HepG2 (cell line): ENCODE measurements around the gene IFNLR1. TPM values are rescaled to one million over a fixed set of nuclear protein-coding genes. Genes with fewer than 3 reads are reported as not detected.

ENCODE experiments used
- ATAC-seq: fragments of 200-7000 bp; cut with Tn5 transposase; 3 replicates; pipeline ENCODE4 v1.9.1; 2020; ENCODE audit warnings: mild to moderate bottlenecking, moderate library complexity
- BruUV-seq: library from RNA; stranded (reverse); fragments of 400-500 nt; replicated peaks from 2 replicates; lab custom pipeline; 2021; lab: Mats Ljungman, UMichigan
- CTCF ChIA-PET: fragments of 300-600 bp; formaldehyde crosslinking; extraction: SDS; loops from one replicate; lab custom pipeline; 2021; ENCODE audit warnings: low total read pairs, inconsistent platforms, low intra/inter-chr PET ratio; lab: Yijun Ruan, JAX
- POLR2A ChIA-PET: fragments of 350-600 bp; sonication (Branson Sonifier 250); formaldehyde crosslinking; loops from one replicate; lab custom pipeline; 2020; ENCODE audit warnings: antibody characterized with exemption, inconsistent platforms; lab: Yijun Ruan, JAX
- DNase-seq: peaks from one replicate; pipeline ENCODE4 v3.0.0-alpha.2; 2015; ENCODE audit warnings: low spot score
- FAIRE-seq: peaks from 3 replicates; lab custom pipeline; 2011; peaks lifted over from hg19 to GRCh38; lab: Jason Lieb, UNC
- H2AFZ ChIP-seq: one replicate; pipeline ENCODE4 v1.6.1; 2011; ENCODE audit warnings: low read length, inconsistent platforms
- H3K27ac ChIP-seq: fragments of 300-600 bp; 3 replicates; pipeline ENCODE4 v1.8.0; 2011; ENCODE audit warnings: mixed run types, mild to moderate bottlenecking, mixed read lengths, low read length, inconsistent platforms; ENCODE audit not compliant: insufficient read depth; ENCODE audit errors: extremely low read length
- H3K27me3 ChIP-seq, 2 experiments: fragments of 200-600 bp in 1 of 2; 2 replicates in 1 of 2; 3 replicates in 1 of 2; pipeline versions ENCODE4 v1.6.0 to v1.8.0; 2011; ENCODE audit warnings: low read length in 2 of 2, mild to moderate bottlenecking in 2 of 2, moderate library complexity in 2 of 2, inconsistent platforms in 1 of 2; ENCODE audit not compliant: insufficient read depth in 2 of 2, control insufficient read depth in 1 of 2
- H3K36me3 ChIP-seq, 2 experiments: fragments of 200-600 bp in 1 of 2; replicated peaks in 1 of 2; 2 replicates in 1 of 2; 3 replicates in 1 of 2; pipeline versions ENCODE4 v1.5.1 to v1.8.0; 2011; ENCODE audit warnings: low read length in 2 of 2, inconsistent platforms in 1 of 2; ENCODE audit not compliant: insufficient read depth in 2 of 2, control insufficient read depth in 1 of 2
- H3K4me1 ChIP-seq: 2 replicates; pipeline ENCODE4 v1.5.1; 2012; ENCODE audit warnings: low read length, inconsistent platforms; ENCODE audit not compliant: insufficient read depth
- H3K4me2 ChIP-seq: 2 replicates; pipeline ENCODE4 v1.6.0; 2011; ENCODE audit warnings: low read depth, low read length, inconsistent platforms
- H3K4me3 ChIP-seq, 3 experiments: fragments of 200-600 bp in 1 of 3; sonication (generic), shearing (Covaris generic) in 1 of 3; replicated peaks in 1 of 3; 2 replicates each; pipeline ENCODE4 v1.5.1; 2011 to 2016; ENCODE audit warnings: low read length in 3 of 3, inconsistent platforms in 2 of 3, low read depth in 2 of 3, mild to moderate bottlenecking in 2 of 3, control low read depth in 1 of 3, mixed read lengths in 1 of 3; ENCODE audit not compliant: insufficient read depth in 1 of 3
- H3K79me2 ChIP-seq: one replicate; pipeline ENCODE4 v1.6.1; 2011; ENCODE audit warnings: low read length, inconsistent platforms; ENCODE audit not compliant: insufficient read depth
- H3K9ac ChIP-seq: 2 replicates; pipeline ENCODE4 v1.6.0; 2011; ENCODE audit warnings: mild to moderate bottlenecking, low read depth, low read length, inconsistent platforms; ENCODE audit not compliant: insufficient read depth
- H3K9me3 ChIP-seq: 2 replicates; pipeline ENCODE4 v1.5.1; 2012; ENCODE audit warnings: mild to moderate bottlenecking, low read length
- H4K20me1 ChIP-seq: 2 replicates; pipeline ENCODE4 v1.6.0; 2011; ENCODE audit warnings: inconsistent platforms, mild to moderate bottlenecking, low read length, moderate library complexity; ENCODE audit not compliant: insufficient read depth
- ATF1 ChIP-seq: IDR thresholded peaks from 2 replicates; pipeline ENCODE4 v1.6.1; 2016; ENCODE audit warnings: mild to moderate bottlenecking, control low read depth
- BCL6 ChIP-seq: IDR thresholded peaks from 2 replicates; pipeline ENCODE4 v1.6.1; 2016; ENCODE audit warnings: missing genetic modification reagents, missing compliant biosample characterization
- CAMTA2 ChIP-seq: sonication (generic); formaldehyde crosslinking; IDR thresholded peaks from 2 replicates; pipeline ENCODE4 v1.4.0; 2020; ENCODE audit warnings: mild to moderate bottlenecking, missing genetic modification reagents, borderline replicate concordance
- CBFB ChIP-seq: sonication (generic); formaldehyde crosslinking; IDR thresholded peaks from 2 replicates; pipeline ENCODE4 v1.4.0; 2020; ENCODE audit warnings: missing genetic modification reagents
- FOXM1 ChIP-seq: sonication (generic); formaldehyde crosslinking; IDR thresholded peaks from 2 replicates; pipeline ENCODE4 v1.5.0; 2020; ENCODE audit warnings: missing genetic modification reagents
- HDAC1 ChIP-seq: sonication (generic); formaldehyde crosslinking; IDR thresholded peaks from 2 replicates; pipeline ENCODE4 v1.5.1; 2020; ENCODE audit warnings: mild to moderate bottlenecking, missing genetic modification reagents
- HHEX ChIP-seq: IDR thresholded peaks from 2 replicates; pipeline ENCODE4 v1.6.1; 2016; ENCODE audit warnings: control low read depth
- KDM1A ChIP-seq: IDR thresholded peaks from 2 replicates; pipeline ENCODE4 v1.6.1; 2016; ENCODE audit warnings: missing compliant biosample characterization
- MYNN ChIP-seq: sonication (generic); formaldehyde crosslinking; IDR thresholded peaks from 2 replicates; pipeline ENCODE4 v1.4.0; 2020; ENCODE audit warnings: mild to moderate bottlenecking, low read depth, missing genetic modification reagents
- NFKB2 ChIP-seq: sonication (generic); formaldehyde crosslinking; IDR thresholded peaks from 2 replicates; pipeline ENCODE4 v1.4.0; 2020; ENCODE audit warnings: missing genetic modification reagents, borderline replicate concordance
- RBFOX2 ChIP-seq: fragments of 200-400 bp; formaldehyde crosslinking; IDR thresholded peaks from 2 replicates; pipeline ENCODE4 v1.6.1; 2017; ENCODE audit warnings: low read depth, mild to moderate bottlenecking, low read length
- RNF219 ChIP-seq: sonication (generic); formaldehyde crosslinking; IDR thresholded peaks from 2 replicates; pipeline ENCODE4 v1.5.0; 2020; ENCODE audit warnings: mild to moderate bottlenecking, missing genetic modification reagents
- YEATS4 ChIP-seq: sonication (generic); formaldehyde crosslinking; IDR thresholded peaks from 2 replicates; pipeline ENCODE4 v1.4.0; 2020; ENCODE audit warnings: missing genetic modification reagents, borderline replicate concordance
- ZHX2 ChIP-seq, 2 experiments: sonication (generic) in 1 of 2; formaldehyde crosslinking in 1 of 2; IDR thresholded peaks; 2 replicates each; pipeline versions ENCODE4 v1.6.1 to v1.9.0; 2014 to 2022; ENCODE audit warnings: antibody characterized with exemption in 1 of 2, borderline replicate concordance in 1 of 2, inconsistent platforms in 1 of 2, low read depth in 1 of 2, missing genetic modification reagents in 1 of 2
- ZNF441 ChIP-seq: sonication (generic); formaldehyde crosslinking; IDR thresholded peaks from 2 replicates; pipeline ENCODE4 v1.7.0; 2021; ENCODE audit warnings: missing genetic modification reagents, borderline replicate concordance
- ZNF501 ChIP-seq: sonication (generic); formaldehyde crosslinking; IDR thresholded peaks from 2 replicates; pipeline ENCODE4 v1.5.1; 2020; ENCODE audit warnings: mild to moderate bottlenecking, moderate library complexity, missing genetic modification reagents
- ZNF792 ChIP-seq: IDR thresholded peaks from 2 replicates; pipeline ENCODE4 v1.6.1; 2016
- WGBS: methylation state at CpG from one replicate; pipeline ENCODE4 v1.1.6; 2017; ENCODE audit warnings: low lambda C conversion rate; 5-methylcytosine and 5-hydroxymethylcytosine counted together
- in situ Hi-C: cut with HindIII; loops from 2 replicates; pipeline ENCODE4 v1.10.0; 2017; ENCODE audit warnings: low pct_unique_long_range_greater_than_20kb; ENCODE audit not compliant: extremely low pct_ligation_motif_present
- intact Hi-C: fragments of 100-400 bp; cut with micrococcal nuclease; formaldehyde crosslinking; loops from one replicate; pipeline ENCODE4 v1.10.0; 2022; ENCODE audit not compliant: unreplicated experiment
- polyA plus RNA-seq, 8 experiments: library from polyadenylated mRNA; depleted of rRNA in 3 of 8; stranded (reverse) in 7 of 8; unstranded in 1 of 8; fragments of >200 nt; fragmentation: Illumina TruSeq in 4 of 8; extraction: Trizol in 4 of 8; gene quantifications; 2 replicates each; pipeline versions ENCODE4 v1.2.1 to v1.2.3, GENCODE V29; 2011 to 2016; ENCODE audit warnings: low read depth in 4 of 8, missing spikeins in 1 of 8, mixed read lengths in 1 of 8; ENCODE audit not compliant: insufficient read depth in 1 of 8
- total RNA-seq, 5 experiments: library from RNA; depleted of rRNA; stranded (reverse); fragments of >200 nt; fragmentation: Illumina TruSeq; extraction: Trizol; gene quantifications; 2 replicates each; pipeline ENCODE4 v1.2.3, GENCODE V29; 2016; ENCODE audit warnings: low read depth in 1 of 5

IFNLR1 gene
- total and polyA plus RNA-seq, 2 of the 13 experiments (the other 11 are each of a cell fraction or from before 2014, with no cell fraction given) = 3.8 to 8.5 TPM

GRCh38 chr1:24117722-24118409 is 69.2 kb downstream of the IFNLR1 start (continued):
- TF ChIP-seq ZHX2 (IDR thresholded peaks at IDR 0.05; ENCODE audit: low read depth) (no peak), ZHX2 (CRISPR knock-in tag; IDR thresholded peaks at IDR 0.05; ENCODE audit: borderline replicate concordance) (no peak), KDM1A (no peak), ZNF441 (no peak), ZNF501 (CRISPR knock-in tag) (peak; percentile 38; the same call in 1 of the 2 replicates)

- WGBS = 97% methylated on average over 2 of the region's 2 CpGs
- no peak overlapping the region for H3K4me3 ChIP-seq
- H3K9me3 ChIP-seq = no peaks in the 10 kb centered on the region
- peaks cover 93% of the 10 kb centered on the region for H3K4me1 ChIP-seq
- H3K4me2 ChIP-seq = peak overlapping the region; percentile 66
- in situ Hi-C loops (no loop called here), intact Hi-C loops (no loop called here)
- no peaks in the 10 kb centered on the region for H3K79me2 ChIP-seq
- ChIA-PET CTCF (no interaction called here), POLR2A (interaction anchor here (1.2 to 4.3 kb wide), 4 partner anchors 9 to 33 kb away, joined by 3 to 44 read pairs (median 6); partner anchors contain the start of gene IL22RA1)
- no peaks in the 10 kb centered on the region for H4K20me1 ChIP-seq
- 0 out of 2 replicates have a peak overlapping the region, but pooled peaks have one; percentile 10 for H3K9ac ChIP-seq
- FAIRE-seq = no peak
- DNase-seq = no peak
- no peak overlapping the region for H2AFZ ChIP-seq
- H3K27ac ChIP-seq = peak overlapping the region; percentile 79
- no peak for ATAC-seq
- 0 out of 5 replicates have a peak, but pooled peaks cover 0 to 1% of the 10 kb centered on the region in 2 experiments for H3K27me3 ChIP-seq
- no peaks in the 10 kb centered on the region for H3K36me3 ChIP-seq
- no TSS peak for BruUV-seq
- TF ChIP-seq MYNN (CRISPR knock-in tag) (no peak), CAMTA2 (CRISPR knock-in tag) (no peak), FOXM1 (CRISPR knock-in tag) (no peak), NFKB2 (CRISPR knock-in tag) (no peak), CBFB (CRISPR knock-in tag) (no peak), BCL6 (CRISPR knock-in tag) (peak; percentile 70), ZNF792 (CRISPR knock-in tag) (no peak), RNF219 (CRISPR knock-in tag) (no peak), ATF1 (no peak), YEATS4 (CRISPR knock-in tag) (no peak), HHEX (CRISPR knock-in tag) (no peak), RBFOX2 (no peak), HDAC1 (no peak)
Measured at GRCh38 chr1:24117132-24117531, 70.0 kb downstream of the IFNLR1 start.
